B cell (primary cell): ENCODE data around the gene MYO9B. TPM values are rescaled to one million over a fixed set of nuclear protein-coding genes. Genes with fewer than 3 reads are reported as not detected.
"Not testable (repeated sequence)": the region's sequence is repeated elsewhere in the genome, so short reads cannot be mapped to it uniquely, and the experiment has no call there.

ENCODE experiments used
- ATAC-seq: fragments of 200-7000 bp; cut with Tn5 transposase; one replicate; pipeline ENCODE4 v1.10.0; 2021; ENCODE audit warnings: low read depth, mild to moderate bottlenecking, moderate number of reproducible peaks, moderate library complexity
- CTCF ChIA-PET: fragments of 350-600 bp; sonication (Branson Sonifier 250); formaldehyde crosslinking; loops from one replicate; lab custom pipeline; 2021; ENCODE audit warnings: antibody characterized with exemption, inconsistent platforms; lab: Charles Lee
- POLR2A ChIA-PET: fragments of 350-600 bp; sonication (Branson Sonifier 250); formaldehyde crosslinking; loops from one replicate; lab custom pipeline; 2021; ENCODE audit warnings: antibody characterized with exemption; lab: Charles Lee
- DNase-seq: peaks from one replicate; pipeline ENCODE4 v3.0.0; 2013
- H2AFZ ChIP-seq: 2 replicates; pipeline ENCODE4 v1.6.1; 2012; ENCODE audit warnings: mild to moderate bottlenecking, low read depth, low read length; ENCODE audit not compliant: insufficient read depth, poor library complexity, severe bottlenecking
- H3K27ac ChIP-seq, 2 donors: 1 replicate in 1 of 2; 2 replicates in 1 of 2; pipeline ENCODE4 v1.5.1; 2012 to 2013; ENCODE audit warnings: low read length in 2 of 2, mild to moderate bottlenecking in 2 of 2, moderate library complexity in 1 of 2
- H3K27me3 ChIP-seq, 4 experiments: fragments of 200-600 bp in 1 of 4; sonication (generic) in 1 of 4; replicated peaks in 1 of 4; 1 replicate in 2 of 4; 2 replicates in 2 of 4; pipeline versions ENCODE4 v1.6.1 to v1.7.0; 2013 to 2016; ENCODE audit warnings: low read length in 3 of 4, mild to moderate bottlenecking in 2 of 4, mixed read lengths in 1 of 4, moderate library complexity in 1 of 4; ENCODE audit not compliant: insufficient read depth in 4 of 4, control insufficient read depth in 3 of 4; ENCODE audit errors: control extremely low read depth in 1 of 4
- H3K36me3 ChIP-seq, 2 experiments: replicated peaks in 1 of 2; 1 replicate in 1 of 2; 2 replicates in 1 of 2; pipeline versions ENCODE4 v1.6.1 to v1.7.1; 2013; ENCODE audit warnings: low read length in 1 of 2; ENCODE audit not compliant: insufficient read depth in 2 of 2, control insufficient read depth in 1 of 2; ENCODE audit errors: control extremely low read depth in 1 of 2, extremely low read depth in 1 of 2
- H3K4me1 ChIP-seq, 2 donors: fragments of 200-600 bp in 1 of 2; sonication (generic) in 1 of 2; 1 replicate in 1 of 2; 2 replicates in 1 of 2; pipeline versions ENCODE4 v1.5.1 to v1.6.1; 2013 to 2017; ENCODE audit warnings: low read length in 2 of 2; ENCODE audit not compliant: control insufficient read depth in 2 of 2, insufficient read depth in 2 of 2
- H3K4me2 ChIP-seq: replicated peaks from 2 replicates; pipeline ENCODE3; 2012; ENCODE audit warnings: mild to moderate bottlenecking, low read depth, low read length; ENCODE audit not compliant: poor library complexity, severe bottlenecking
- H3K4me3 ChIP-seq, 5 experiments: fragments of 200-600 bp in 1 of 5; sonication (generic) in 1 of 5; 1 replicate in 3 of 5; 2 replicates in 2 of 5; pipeline versions ENCODE4 v1.5.1 to v1.7.0; 2011 to 2016; ENCODE audit warnings: low read length in 4 of 5, mild to moderate bottlenecking in 4 of 5, low read depth in 2 of 5, control low read depth in 1 of 5, moderate library complexity in 1 of 5; ENCODE audit not compliant: insufficient read depth in 1 of 5; ENCODE audit errors: control extremely low read depth in 1 of 5, extremely low read depth in 1 of 5
- H3K79me2 ChIP-seq: fragments of 200-600 bp; sonication (generic); one replicate; pipeline ENCODE4 v1.6.0; 2016; ENCODE audit warnings: low read length; ENCODE audit not compliant: control insufficient read depth, insufficient read depth
- H3K9ac ChIP-seq: fragments of 200-600 bp; sonication (generic); 2 replicates; pipeline ENCODE4 v1.6.1; 2017; ENCODE audit warnings: mild to moderate bottlenecking, low read length, moderate library complexity
- H3K9me3 ChIP-seq, 3 donors: one replicate each; pipeline versions ENCODE4 v1.6.1 to v1.7.1; 2013; ENCODE audit warnings: low read length in 2 of 3; ENCODE audit not compliant: control insufficient read depth in 2 of 3, insufficient read depth in 1 of 3; ENCODE audit errors: control extremely low read depth in 1 of 3
- H4K20me1 ChIP-seq: 2 replicates; pipeline ENCODE4 v1.6.0; 2012; ENCODE audit warnings: mild to moderate bottlenecking, low read length; ENCODE audit not compliant: insufficient read depth, control insufficient read depth, poor library complexity, severe bottlenecking
- H3K27ac Mint-ChIP-seq: one replicate; pipeline ENCODE4 v1.8.0; 2021; ENCODE audit warnings: mixed read lengths
- H3K27me3 Mint-ChIP-seq: one replicate; pipeline ENCODE4 v1.8.0; 2021; ENCODE audit warnings: mixed read lengths
- H3K4me1 Mint-ChIP-seq: one replicate; pipeline ENCODE4 v1.8.0; 2021; ENCODE audit warnings: mixed read lengths
- H3K4me3 Mint-ChIP-seq: one replicate; pipeline ENCODE4 v1.8.0; 2021; ENCODE audit warnings: mixed read lengths
- H3K9me3 Mint-ChIP-seq: one replicate; pipeline ENCODE4 v1.8.0; 2022; ENCODE audit warnings: mixed read lengths; ENCODE audit not compliant: insufficient read depth
- CTCF ChIP-seq: fragments of 200-600 bp; IDR thresholded peaks from one replicate; pipeline ENCODE4 v1.8.0; 2022; ENCODE audit warnings: antibody characterized with exemption, mild to moderate bottlenecking
- EZH2 ChIP-seq: IDR thresholded peaks from 2 replicates; pipeline ENCODE4 v1.6.1; 2012; ENCODE audit warnings: borderline replicate concordance, low read depth, mild to moderate bottlenecking, moderate library complexity, low read length; ENCODE audit not compliant: insufficient read depth, poor library complexity, severe bottlenecking
- WGBS: methylation state at CpG from one replicate; pipeline ENCODE4 v1.1.5; 2013; ENCODE audit warnings: missing lambda C conversion rate; ENCODE audit not compliant: insufficient coverage; 5-methylcytosine and 5-hydroxymethylcytosine counted together
- intact Hi-C: fragments of 100-400 bp; cut with micrococcal nuclease; formaldehyde crosslinking; loops from one replicate; pipeline ENCODE4 v1.10.0; 2022
- polyA plus RNA-seq: library from polyadenylated mRNA; depleted of rRNA; stranded (reverse); fragments of >200 nt; gene quantifications from 2 replicates; pipeline ENCODE4 v1.2.3, GENCODE V29; 2012
- total RNA-seq, 2 donors: library from RNA; stranded (reverse); fragments of 120-200 nt in 1 of 2; gene quantifications; 1 replicate in 1 of 2; 2 replicates in 1 of 2; pipeline versions ENCODE4 v1.2.3 to v1.2.4, GENCODE V29; 2013 to 2022

MYO9B gene
- total and polyA plus RNA-seq, 2 donors (not counting 1 experiment from before 2014, with no cell fraction given): 256 to 273 TPM

GRCh38 chr19:17162131-17162530 is 86.6 kb downstream of the MYO9B start:
- H3K4me1 Mint-ChIP-seq, H3K4me2 ChIP-seq, H3K4me3 Mint-ChIP-seq, H3K9ac ChIP-seq, H3K79me2 ChIP-seq, H3K27ac Mint-ChIP-seq, H4K20me1 ChIP-seq, H3K27me3 ChIP-seq, H3K27me3 Mint-ChIP-seq, intact Hi-C loops, CTCF ChIA-PET, H3K27ac ChIP-seq, H2AFZ ChIP-seq, DNase-seq, POLR2A ChIA-PET, H3K4me3 ChIP-seq, H3K4me1 ChIP-seq, ATAC-seq, H3K9me3 Mint-ChIP-seq: not testable (repeated sequence)
- Histone ChIP-seq H3K36me3 (peaks cover 10 to 78% of the 10 kb centered on the region in 2 experiments), H3K9me3 (peaks cover 0 to 10% (median 0%) of the 10 kb centered on the region in 3 donors)
- 98% methylated on average over 14 of the region's 14 CpGs for WGBS

GRCh38 chr19:17162580-17162979 is 87.0 kb downstream of the MYO9B start:
- Histone ChIP-seq H3K27me3 (no peaks in the 10 kb centered on the region), H3K4me1 (no peaks in the 10 kb centered on the region), H3K9me3 (peaks cover 0 to 10% (median 0%) of the 10 kb centered on the region in 3 donors), H3K79me2 (peaks cover under 1% of the 10 kb centered on the region), H2AFZ (no peak overlapping the region), H4K20me1 (peaks cover 5% of the 10 kb centered on the region), H3K4me3 (no peak overlapping the region), H3K27ac (no peak overlapping the region), H3K9ac (no peak overlapping the region), H3K36me3 (peaks cover 10 to 76% of the 10 kb centered on the region in 2 experiments), H3K4me2 (no peak overlapping the region)
- POLR2A ChIA-PET: no interaction called here
- Mint-ChIP-seq H3K27me3 (no peaks in the 10 kb centered on the region), H3K27ac (no peak overlapping the region), H3K4me3 (no peak overlapping the region), H3K9me3 (no peaks in the 10 kb centered on the region), H3K4me1 (no peaks in the 10 kb centered on the region)
- TF ChIP-seq CTCF: no peak
- TF ChIP-seq EZH2: no peak
- 89% methylated on average over 6 of the region's 6 CpGs for WGBS
- intact Hi-C loops: no loop called here
- CTCF ChIA-PET: no interaction called here
- DNase-seq: no peak
- ATAC-seq: no peak
